Esophagus squamous epithelium (tissue), 4 donors: ENCODE results near the gene ATP2A3.

ENCODE experiments used
- POLR2A ChIP-seq, 4 donors: fragments of 450-650 bp; IDR thresholded peaks; one replicate each; pipeline ENCODE4 v1.6.1; 2017; ENCODE audit warnings: antibody characterized with exemption in 4 of 4, mild to moderate bottlenecking in 4 of 4, moderate library complexity in 3 of 4
- TF ChIP-seq, protein P1 (sequence below), 6 experiments: fragments of 450-650 bp in 4 of 6; fragments of 200-600 bp in 2 of 6; sonication (generic) in 2 of 6; IDR thresholded peaks; one replicate each; pipeline ENCODE4 v1.5.1; 2016 to 2019; ENCODE audit warnings: antibody characterized with exemption in 6 of 6, mild to moderate bottlenecking in 4 of 6, moderate library complexity in 4 of 6

DNA sequence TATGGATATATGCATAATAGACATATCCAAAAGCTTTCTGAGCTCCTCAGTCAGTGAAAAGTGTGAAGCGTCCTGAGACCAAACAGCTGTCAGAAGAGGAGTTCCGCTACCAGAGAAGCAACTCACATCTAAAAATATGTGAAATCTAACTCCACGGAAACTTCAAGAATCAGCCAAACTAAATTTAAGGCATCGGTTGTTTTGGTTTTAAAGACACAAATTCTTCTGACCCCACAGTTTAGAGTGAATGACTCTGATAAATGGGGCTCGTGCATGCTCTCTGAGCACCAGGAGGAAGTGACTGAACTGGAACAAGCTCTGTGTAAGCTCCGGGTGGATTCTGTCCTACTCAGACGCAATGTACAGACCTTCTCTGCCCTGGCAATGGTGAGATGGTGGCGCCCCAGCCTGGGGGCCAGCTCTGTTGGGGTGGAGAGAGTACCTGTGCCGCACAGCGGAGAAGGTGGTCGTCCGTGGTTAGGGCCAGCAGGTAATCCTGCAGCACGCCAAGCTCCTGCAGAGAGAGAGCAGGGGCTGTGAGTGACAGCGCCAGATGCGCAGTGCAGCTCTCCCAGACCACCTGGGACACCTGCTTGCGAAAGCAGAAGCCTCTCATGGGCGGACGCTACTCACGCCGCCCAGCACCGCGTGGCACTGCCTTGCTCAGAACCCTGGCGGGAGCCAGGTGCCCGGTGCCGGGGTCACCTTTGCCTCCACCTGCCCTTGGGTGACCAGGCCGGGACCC lies 44.4 kb upstream of the ATP2A3 start:
- TF ChIP-seq, protein P1, sequence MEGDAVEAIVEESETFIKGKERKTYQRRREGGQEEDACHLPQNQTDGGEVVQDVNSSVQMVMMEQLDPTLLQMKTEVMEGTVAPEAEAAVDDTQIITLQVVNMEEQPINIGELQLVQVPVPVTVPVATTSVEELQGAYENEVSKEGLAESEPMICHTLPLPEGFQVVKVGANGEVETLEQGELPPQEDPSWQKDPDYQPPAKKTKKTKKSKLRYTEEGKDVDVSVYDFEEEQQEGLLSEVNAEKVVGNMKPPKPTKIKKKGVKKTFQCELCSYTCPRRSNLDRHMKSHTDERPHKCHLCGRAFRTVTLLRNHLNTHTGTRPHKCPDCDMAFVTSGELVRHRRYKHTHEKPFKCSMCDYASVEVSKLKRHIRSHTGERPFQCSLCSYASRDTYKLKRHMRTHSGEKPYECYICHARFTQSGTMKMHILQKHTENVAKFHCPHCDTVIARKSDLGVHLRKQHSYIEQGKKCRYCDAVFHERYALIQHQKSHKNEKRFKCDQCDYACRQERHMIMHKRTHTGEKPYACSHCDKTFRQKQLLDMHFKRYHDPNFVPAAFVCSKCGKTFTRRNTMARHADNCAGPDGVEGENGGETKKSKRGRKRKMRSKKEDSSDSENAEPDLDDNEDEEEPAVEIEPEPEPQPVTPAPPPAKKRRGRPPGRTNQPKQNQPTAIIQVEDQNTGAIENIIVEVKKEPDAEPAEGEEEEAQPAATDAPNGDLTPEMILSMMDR (IDR thresholded peaks at IDR 0.05), result no peak
- TF ChIP-seq POLR2A (IDR thresholded peaks at IDR 0.05), result no peak
